Stimulated activated CD4-positive, alpha-beta T cell treated with anti-CD3 and anti-CD28 coated beads, Interleukin-1b, Interleukin-23, amount 100 ng/mL, for 48 hours (primary cell): ENCODE data around the gene GSTM1.
"Not testable (repeated sequence)": the region's sequence is repeated elsewhere in the genome, so short reads cannot be mapped to it uniquely, and the experiment has no call there.

ENCODE experiments used
- DNase-seq: peaks from one replicate; pipeline ENCODE4 v3.0.0-alpha.2; 2020

GSTM1 gene

DNA sequence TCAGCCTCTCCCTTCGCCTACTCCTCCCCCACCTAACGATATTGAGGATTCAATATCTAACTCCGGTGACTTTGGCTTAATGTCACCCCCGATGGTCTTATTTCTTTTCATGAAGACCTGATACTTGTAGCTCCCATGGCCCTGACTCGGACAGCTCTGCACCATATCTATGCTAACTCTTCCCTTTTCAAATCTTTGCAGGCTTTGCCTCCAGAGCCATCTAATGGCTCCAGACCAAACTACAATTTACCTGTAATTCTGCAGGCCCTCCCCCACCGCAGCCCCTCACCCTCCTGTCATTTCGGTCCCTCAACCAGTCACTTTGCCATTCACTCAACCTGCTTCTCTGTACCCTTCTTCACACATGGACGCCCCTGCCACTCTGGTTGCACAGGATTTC lies 16.6 kb downstream of the GSTM1 start:
- DNase-seq, result no peak

GRCh38 chr1:109705411-109705810 lies 17.8 kb downstream of the GSTM1 start:
- DNase-seq, result no peak

DNA sequence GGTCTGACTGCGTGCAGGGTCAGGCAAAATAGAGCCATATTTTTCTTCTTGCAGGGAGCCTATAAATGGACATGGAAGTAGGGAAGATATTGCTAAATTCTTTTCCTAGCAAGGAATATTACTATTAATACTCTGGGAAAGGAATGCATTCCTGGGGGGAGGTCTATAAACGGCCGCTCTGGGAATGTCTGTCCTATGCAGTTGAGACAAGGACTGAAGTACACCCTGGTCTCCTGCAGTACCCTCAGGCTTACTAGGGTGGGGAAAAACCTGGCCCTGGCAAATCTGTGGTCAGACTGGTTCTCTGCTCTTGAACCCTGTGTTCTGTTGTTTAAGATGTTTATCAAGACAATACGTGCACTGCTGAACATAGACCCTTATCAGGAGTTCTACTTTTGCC lies 21.3 kb downstream of the GSTM1 start:
- DNase-seq, result not testable (repeated sequence)

- DNase-seq, result not testable (repeated sequence)
These were observed 22.2 kb downstream of the GSTM1 start for GRCh38 chr1:109709822-109710221.

DNA sequence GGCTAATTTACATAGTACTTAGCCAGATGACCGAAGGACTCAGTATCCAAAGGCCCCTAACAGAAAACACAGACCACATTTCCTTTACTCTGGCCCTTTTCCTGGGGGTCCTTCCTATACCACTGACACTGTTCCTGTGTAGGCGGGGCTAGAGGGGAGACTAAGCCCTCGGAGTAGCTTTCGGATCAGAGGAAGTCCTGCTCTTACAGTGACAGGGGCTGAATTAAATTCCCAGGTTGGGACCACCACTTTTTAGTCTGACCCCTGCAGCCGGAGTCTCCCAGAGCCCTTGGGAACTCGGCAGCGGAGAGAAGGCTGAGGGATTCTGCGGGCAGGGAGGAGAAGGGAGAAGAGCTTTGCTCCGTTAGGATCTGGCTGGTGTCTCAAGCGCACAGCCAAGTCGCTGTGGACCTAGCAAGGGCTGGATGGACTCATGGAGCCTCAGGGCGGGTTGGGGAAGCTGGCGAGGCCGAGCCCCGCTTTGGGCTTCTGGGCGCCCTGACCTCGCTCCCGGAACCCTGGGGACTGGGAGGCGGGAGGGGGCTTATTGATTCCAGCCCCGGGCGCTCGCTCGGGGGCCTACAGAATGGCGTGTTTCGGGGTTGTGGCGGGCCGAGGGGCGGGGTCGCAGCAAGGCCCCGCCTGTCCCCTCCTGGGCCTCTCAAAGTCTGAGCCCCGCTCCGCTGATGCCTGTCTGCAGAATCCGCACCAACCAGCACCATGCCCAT lies 24.1 kb downstream of the GSTM1 start, which contains the start of gene GSTM5:
GSTM5 (plus strand) TSS at position 659 of the 728 bp plus-strand sequence; CDS start at position 721, 62 bp downstream.
- DNase-seq, result not testable (repeated sequence)

- DNase-seq, result no peak
These were observed 24.8 kb downstream of the GSTM1 start for GRCh38 chr1:109712321-109712864.

- no peak for DNase-seq
These were observed 26.0 kb downstream of the GSTM1 start for GRCh38 chr1:109713636-109714035.

- no peak for DNase-seq
These were observed 27.2 kb downstream of the GSTM1 start for GRCh38 chr1:109714661-109715372.

DNA sequence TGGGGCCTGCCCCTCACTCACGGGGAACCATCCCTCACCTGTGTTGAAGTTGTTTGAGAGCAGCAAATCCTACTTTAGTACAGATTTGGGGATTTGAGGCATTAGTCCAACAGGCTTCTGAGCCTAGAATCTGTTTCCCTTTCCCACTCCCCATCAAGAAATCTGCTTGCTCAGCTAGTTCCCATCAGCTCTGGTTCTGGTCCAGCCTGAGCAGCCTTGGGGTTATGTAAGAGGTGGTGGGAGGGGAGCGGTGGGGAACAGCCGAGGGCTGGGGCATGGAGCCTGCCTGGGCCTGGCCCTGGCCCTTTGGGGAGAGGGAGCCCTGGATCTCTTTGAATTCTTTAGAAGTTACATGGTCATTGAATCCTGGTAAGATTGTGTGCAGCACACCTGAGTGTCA lies 28.5 kb downstream of the GSTM1 start:
- no peak for DNase-seq

GRCh38 chr1:109716570-109717090 lies 29.0 kb downstream of the GSTM1 start:
- no peak for DNase-seq

DNA sequence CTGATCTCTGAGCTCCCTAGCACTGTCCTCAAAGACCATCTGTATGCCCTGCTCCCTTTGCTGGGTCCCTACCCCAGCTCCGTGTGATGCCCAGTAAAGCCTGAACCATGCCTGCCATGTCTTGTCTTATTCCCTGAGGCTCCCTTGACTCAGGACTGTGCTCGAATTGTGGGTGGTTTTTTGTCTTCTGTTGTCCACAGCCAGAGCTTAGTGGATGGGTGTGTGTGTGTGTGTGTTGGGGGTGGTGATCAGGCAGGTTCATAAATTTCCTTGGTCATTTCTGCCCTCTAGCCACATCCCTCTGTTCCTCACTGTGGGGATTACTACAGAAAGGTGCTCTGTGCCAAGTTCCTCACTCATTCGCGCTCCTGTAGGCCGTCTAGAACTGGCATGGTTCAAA lies 30.1 kb downstream of the GSTM1 start:
- DNase-seq, result no peak

DNA sequence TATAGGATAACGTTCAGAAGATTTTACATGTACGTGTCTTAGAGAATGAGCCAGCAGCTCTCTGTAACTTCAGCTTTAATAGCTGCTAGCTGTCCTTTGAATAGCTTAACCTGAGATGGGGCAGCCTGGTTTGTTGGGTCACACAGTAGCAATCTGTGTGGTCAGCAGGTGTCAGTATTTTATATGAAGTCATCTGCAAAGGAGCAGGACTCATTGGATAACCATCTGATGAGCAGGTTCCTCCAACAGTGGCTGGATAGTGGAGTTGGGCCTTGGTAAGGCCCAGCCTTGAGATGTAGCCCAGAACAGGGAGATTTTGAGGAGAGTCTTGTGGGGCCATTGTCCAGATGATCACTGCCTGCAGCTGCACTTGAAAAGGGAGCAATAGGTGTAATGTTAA lies 30.9 kb downstream of the GSTM1 start:
- no peak for DNase-seq

DNA sequence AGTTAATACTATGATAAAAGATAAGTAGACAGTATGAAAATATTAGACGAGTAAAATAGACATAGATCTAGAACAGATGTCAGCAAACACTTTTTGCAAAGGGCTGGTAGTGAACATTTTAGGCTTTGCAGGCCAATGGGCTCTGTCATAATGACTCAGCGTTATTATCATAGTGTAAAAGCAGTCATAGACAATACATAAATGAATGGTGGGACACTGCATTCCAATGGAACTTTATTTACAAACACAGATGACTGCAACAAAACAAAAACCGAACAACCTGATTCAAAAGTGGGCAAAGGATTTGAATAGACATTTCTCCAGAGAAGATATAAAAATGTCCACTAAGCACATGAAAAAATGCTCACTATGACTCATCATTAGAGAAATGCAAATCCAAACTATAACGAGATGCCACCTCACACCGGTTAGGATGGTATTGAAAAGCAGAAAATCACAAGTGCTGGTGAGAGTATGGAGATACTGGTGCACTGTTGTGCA lies 31.8 kb downstream of the GSTM1 start:
- no peak for DNase-seq

- no peak for DNase-seq
These were observed 33.4 kb downstream of the GSTM1 start for GRCh38 chr1:109721042-109721441.

DNA sequence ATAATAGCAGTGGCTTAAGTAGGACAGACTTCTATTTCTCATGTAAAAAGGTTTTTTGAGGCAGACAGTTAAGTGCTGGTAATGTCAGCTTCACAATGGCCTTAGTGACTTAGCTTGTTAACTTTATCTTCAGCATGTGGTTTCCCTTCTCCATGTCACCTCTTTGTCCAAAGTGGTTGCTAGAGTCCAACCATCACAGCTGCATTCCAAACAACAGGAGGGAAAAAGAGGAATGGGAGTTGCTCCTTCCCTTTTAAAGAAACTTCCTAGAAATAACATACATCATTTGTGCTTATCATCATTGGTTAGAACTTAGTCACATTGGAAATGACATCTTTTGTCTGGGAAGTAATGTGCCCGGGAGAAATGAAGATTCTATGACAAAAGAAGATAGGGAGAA lies 34.4 kb downstream of the GSTM1 start:
- no peak for DNase-seq

DNA sequence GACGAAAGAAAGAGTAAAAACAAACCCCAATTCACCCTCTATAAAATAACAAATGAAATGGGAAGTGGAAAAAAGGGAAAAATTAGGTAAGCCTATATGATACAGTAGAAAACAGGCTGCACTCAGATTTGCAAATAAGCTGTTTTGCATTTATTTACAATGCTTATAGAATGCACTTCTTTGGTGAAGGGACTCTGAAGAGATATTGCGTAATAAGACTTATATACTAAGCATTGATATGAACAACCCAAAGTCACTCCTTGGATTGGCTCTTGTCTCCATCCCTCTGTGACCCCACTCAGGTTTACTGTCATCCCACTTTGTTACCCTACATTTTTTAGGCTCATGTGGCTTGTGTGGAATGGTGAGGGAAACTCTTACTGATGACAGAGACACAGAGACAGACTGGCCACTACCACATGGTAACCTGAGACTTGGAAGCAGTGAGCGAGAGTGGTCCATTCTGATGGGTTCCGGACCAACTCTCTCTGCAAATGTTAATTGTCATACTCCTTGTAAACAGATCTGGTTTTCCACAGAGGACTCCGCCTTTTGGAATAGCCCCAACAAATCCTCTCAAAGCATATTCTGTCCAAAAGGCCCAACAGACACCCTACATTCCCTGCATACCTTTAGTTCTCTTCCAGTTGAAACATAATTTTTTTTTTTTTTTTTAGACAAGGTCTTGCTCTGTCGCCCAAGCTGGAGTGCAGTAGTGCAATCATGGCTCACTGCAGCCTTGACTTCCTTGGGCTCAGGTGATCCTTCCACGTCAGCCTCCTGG lies 35.5 kb downstream of the GSTM1 start:
- DNase-seq, result no peak

DNA sequence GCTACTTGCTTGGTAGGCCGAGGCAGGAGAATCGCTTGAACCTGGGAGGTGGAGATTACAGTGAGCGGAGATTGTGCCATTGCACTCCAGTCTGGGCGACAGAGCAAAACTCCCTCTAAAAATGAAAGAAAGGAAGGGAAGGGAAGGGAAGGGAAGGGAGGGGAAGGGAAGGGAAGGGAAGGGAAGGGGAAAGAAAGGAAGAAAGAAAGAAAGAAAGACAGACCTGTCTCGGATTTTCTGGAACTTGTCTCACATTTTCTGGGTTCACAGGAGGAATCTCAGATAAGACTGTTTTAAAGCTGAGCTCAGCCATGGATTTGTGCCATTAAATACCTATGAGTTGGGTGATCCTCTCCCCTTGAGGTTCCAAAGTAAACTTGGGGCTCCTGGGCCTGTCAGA lies 37.3 kb downstream of the GSTM1 start:
- DNase-seq, result no peak

DNA sequence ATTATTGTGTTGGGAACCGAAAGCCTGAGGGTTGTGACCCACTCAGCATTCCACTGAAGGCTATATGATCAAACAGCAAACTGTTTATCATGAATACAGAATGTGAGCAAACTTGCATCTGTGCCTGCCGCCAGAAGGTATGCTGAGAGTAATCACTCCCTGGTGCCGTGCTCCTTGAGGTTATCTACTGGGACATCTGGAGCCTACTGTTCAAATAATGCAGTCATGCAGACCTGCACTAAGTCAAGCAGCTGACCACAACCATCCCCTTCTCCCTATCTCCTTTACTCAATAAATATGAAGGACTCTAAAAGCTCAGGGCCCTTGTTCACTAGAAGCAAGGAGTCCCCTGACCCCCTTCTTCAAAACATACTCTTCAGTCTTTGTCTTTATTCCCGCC lies 37.9 kb downstream of the GSTM1 start:
- no peak for DNase-seq

DNA sequence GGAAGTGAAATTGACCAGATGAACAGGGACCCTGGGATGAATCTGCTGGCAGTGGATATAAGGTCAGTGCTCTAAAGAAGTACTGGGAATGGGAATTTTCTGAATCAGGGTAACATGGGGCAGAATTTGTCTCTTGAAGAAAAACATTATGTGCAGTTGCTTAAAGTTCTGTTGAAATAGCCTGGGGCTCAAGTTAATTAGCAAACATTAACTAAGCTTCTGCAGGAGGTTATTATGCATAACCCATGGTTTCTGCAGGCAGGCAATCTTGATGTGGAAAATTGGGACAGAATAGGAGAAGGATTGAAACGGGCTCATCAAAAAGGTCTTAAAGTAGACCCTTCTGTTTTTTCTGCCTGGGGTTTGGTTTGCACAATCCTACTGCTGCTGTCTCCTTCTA lies 38.4 kb downstream of the GSTM1 start:
- no peak for DNase-seq

- no peak for DNase-seq
These were observed 39.2 kb downstream of the GSTM1 start for GRCh38 chr1:109726728-109727373.

DNA sequence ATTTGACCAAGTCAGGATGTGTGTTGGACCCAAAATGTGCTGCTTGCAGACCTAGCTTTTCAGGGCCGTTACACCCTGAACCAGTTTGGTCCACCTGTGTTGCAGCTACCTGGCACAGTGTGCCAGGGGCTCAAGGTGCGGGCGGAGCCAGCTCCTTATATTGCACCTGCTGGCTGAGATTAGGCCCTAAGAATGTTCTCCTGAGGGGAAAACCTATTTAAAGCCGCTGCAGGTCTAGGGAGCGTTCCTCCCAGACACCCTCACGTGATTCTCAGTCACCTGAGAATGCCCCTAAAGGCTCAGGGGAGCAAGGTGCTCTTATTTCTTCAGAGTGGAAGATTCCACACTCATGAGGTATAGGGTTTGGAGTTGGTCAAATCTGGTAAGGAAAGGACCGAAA lies 41.3 kb downstream of the GSTM1 start:
- DNase-seq, result no peak

- DNase-seq, result no peak
These were observed 43.0 kb downstream of the GSTM1 start for GRCh38 chr1:109730666-109731065.
